Measurements from ENCODE around the gene UBN1.
"Not testable (repeated sequence)": the region's sequence is repeated elsewhere in the genome, so short reads cannot be mapped to it uniquely, and the experiment has no call there.

UBN1 gene

DNA sequence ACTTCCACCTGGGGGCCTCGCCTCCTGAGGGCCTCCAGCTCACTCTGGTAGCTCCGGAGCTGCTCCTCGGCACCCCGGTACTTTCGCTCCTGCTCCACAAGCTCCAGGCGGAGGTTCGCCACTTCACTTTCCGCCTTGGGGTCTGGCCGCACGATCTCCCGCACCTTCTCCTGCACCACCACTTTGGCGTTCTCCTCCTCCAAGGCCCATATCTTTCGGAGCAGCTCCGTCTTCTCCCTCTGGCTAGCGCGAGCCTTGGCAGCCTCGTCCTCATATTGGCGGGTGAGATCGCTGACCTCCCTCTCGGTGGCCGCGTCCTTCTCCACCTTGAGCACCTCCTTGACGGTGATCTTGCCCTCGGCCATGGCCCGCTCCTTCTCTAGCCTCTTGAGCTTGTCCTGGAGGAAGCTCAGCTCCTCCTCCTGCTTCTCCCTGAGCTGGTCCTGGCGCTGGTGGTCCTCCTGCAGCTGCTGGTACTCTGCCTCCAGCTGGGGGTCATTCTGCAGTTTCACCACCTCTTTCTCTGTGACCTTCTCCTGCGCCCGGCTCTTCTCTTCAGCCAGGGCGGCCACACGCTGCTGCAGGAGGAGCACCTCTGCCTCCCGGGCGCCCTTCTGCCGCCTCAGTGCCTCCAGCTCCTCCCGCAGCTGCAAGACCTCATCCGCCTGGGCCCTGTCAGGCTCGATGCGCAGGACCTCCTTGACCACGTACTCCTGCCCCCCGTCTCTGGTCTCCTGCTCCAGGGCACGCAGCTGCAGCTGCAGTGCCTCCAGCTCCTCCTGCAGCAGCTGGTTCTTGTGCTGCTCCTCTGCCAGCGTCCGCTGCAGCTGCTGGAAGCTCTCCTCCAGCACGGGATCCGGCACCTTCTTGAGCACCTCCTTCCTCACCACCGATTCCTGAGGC is 37.9 kb downstream of the UBN1 start:
- no peak for DNase-seq (ENCODE audit: low spot score)

DNA sequence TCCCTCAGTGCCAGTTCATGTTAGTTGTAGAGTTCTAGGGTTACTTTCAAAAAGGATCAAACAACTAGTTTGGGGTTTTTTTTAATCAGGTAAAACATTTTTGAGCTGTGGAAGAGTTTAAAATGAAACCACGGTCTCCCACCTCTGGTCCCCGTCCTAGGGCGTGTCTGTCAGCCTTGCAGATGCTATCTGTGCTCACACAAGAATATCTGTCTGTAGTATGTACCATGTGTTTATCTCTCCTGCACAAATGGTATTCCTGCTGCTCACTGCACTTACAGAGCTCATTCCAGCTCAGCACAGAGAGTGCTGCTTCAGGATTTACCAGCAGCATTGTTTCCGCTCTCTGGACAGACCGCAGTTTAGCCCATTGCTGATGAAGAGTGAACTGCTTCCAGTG is 38.9 kb downstream of the UBN1 start:
- DNase-seq (ENCODE audit: low spot score): no peak

DNA sequence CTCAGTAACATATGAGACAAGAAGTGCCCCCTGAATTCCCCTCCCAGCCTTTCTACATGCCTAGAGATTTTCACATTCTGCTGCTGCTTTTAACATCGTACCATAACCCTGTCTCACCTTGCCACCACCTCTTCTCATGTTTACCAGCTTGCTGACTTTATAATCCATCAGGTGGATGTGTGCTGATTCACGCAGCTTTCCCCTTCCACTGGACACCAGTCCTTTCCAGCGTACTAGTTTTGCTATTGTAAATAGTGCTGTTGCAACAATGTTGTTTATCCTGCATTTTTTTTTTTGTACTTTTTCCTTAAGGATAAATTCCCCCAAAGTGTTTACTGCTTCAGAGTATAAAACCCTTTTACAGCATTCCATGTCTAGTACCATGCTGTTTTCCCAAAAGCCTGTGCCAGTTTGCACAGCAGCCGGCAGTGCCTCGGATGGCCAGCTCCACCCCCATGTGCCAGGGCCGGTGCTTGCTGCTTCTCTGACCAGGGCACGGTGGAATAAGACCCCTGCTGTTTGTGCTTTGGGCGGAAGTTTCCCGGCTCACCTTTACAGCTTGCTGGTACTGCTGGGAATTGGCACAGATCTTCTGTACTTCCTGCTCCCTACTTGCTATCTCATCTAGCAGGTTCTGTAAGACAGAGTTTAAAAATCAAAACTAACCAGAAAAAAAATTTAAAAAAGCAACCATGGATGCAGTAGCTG is 41.3 kb downstream of the UBN1 start:
- DNase-seq (ENCODE audit: low spot score): no peak

DNA sequence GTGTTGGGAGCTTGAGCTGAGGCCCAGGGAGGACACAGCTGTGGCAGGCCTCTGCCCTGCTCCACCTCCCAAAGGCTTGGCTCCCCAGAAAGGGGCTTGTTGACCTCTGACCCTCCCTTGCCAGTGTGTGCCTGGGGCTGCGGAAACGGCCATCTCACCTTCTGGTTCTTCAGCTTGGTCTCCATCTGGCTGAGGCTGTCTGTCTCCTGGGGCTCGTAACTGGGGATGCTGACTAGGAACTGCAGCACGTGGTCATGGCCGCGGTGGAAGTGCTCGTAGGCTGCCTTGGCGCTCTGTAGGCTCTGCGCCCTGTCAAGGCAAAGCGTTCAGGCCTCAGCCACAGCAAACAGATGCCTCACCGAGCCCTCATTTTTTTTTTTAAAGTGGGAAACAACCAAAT is 42.7 kb downstream of the UBN1 start:
- no peak for DNase-seq (ENCODE audit: low spot score)

DNA sequence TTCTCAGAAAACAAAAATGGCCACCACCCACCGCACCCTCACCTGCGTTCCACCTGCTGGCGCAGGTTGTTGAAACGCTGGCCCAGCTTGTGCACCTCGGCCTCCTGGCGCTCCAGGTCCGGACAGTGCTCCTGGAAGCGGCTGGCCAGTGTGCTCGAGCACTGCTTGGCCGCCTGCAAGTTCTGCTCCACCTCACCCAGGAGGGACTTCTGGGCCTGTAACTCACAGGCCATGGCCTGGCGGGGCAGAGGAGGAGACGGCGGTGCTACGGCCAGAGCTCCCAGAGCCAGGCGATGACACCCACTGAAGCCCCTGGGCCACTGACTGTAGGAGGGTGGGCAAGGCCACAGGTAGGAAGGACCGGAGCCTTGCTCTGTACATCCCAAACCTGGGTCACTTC is 43.4 kb downstream of the UBN1 start:
- no peak for DNase-seq (ENCODE audit: low spot score)

DNA sequence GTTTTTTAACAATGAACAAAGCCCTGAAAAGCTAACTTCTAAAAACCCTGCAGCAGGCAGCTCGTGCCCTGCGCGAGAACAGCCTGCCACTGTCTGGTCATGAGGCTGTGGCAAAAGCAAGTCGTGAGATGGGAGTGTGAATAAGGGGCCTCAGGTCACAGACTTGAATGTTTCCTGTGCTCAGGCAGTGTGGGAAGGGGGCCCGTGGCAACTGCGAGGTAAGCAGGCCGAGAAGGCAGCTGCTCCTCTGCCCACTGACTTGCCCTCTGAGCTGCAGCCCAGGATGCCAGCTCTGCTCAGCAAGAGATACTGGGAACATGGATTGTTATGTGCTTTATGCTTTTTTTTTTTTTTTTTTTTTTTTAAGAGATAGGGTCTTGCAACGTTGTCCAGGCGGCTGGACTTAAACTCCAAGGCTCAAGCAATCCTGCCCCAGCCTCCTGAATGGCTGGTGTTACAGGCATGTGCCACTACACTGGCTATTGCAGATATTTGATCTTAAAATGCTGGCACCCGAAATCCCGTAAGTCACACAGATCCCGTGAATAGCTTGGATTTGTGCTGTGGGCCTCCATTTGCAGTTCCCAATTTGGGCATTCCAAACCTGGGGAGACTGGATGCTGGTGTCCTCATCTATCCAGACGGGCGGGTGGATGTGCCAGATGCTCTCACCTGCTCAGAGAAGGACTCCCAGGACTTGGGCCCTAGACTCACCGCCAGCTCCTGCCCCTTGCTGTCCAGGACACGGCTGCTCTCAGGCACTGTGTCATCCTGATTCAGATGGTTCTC is 44.0 kb downstream of the UBN1 start:
- DNase-seq (ENCODE audit: low spot score): no peak

DNA sequence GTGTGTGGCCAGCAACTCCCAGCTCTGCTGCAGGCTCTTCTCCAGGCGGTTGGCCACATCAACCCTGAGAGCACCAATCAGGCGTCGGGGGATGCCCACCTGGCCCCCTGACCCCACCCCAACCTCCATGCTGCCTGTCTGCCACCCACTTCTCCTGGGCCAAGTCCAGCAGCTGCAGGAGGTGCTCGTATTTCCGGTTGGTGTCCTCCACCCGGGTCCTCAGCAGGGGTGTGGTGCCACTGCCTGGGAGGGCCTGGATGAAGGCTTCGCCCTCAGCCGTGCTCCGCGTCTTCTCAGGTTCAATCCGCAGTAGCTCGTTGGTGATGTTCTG is 44.6 kb downstream of the UBN1 start:
- DNase-seq (ENCODE audit: low spot score): no peak

DNA sequence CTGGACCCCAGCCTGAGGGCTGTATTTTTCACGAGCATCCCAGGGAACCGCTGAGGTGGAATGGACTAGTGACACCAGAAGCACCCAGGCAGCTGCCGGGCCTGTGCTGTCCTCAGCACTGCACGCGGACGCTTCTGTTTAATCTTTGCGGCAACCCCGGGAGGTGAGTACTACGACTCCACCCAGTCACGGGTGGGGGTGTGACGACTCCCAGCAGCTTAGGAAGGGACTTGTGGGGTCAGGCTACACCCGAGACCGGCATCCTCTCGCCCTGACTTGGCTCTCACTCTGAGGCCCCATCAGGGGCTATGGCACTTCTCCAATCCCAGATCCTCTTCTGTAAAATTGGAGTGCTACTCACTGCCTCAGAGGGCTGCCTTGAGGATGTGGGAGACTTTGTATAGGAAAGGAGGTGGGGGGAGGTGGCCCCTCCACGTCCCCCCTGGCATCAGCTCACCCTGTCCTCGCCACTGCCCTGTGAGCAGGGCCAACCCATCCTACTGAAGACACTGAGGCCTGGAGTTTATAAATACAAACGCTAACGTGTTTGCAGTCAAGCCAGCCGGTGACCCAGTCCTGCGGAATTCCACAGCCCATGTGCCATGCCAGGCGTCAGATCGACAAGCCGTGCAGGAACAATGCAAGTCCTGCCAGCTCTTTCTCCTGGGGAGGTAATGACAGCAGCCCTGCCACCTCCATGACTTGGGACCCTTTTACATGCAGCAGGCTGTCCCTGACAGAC is 45.3 kb downstream of the UBN1 start:
- no peak for DNase-seq (ENCODE audit: low spot score)

DNA sequence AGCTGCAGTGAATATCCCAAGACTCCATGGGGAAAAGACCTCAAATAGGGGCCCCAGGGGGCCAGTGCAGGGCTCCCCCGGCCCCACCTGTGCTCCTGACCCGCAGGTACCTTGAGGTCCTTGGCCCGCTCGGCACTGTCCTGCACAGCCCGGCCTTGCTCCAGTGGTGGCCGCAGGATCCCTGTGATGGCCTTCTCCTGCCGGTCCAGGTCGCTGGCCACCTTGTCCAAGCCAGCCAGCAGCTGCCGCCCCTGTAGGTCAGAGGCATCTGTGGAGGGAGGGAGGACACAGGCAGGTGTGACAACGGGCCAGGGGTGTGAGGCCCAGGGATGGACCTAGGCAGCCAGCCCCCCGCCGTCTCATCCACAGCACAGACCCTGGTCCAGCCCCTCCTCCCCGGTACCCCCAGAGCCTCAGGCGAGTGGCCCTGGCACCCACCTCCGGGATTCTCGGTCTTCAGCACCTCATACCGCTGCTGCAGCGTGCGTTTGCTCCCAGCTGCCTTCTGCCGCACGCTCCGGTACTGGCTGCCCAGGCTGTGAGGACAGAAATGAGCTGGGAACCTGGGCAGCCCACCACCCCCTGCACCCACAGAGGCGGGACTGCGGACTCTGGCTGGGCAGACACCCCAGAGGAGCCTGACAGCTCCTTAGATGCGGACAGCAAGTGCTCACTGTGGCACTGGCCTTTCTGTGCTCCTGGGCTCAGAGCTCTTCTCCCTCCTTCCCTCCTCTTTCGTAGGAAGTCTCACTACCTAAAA is 46.0 kb downstream of the UBN1 start:
- DNase-seq (ENCODE audit: low spot score): no peak

DNA sequence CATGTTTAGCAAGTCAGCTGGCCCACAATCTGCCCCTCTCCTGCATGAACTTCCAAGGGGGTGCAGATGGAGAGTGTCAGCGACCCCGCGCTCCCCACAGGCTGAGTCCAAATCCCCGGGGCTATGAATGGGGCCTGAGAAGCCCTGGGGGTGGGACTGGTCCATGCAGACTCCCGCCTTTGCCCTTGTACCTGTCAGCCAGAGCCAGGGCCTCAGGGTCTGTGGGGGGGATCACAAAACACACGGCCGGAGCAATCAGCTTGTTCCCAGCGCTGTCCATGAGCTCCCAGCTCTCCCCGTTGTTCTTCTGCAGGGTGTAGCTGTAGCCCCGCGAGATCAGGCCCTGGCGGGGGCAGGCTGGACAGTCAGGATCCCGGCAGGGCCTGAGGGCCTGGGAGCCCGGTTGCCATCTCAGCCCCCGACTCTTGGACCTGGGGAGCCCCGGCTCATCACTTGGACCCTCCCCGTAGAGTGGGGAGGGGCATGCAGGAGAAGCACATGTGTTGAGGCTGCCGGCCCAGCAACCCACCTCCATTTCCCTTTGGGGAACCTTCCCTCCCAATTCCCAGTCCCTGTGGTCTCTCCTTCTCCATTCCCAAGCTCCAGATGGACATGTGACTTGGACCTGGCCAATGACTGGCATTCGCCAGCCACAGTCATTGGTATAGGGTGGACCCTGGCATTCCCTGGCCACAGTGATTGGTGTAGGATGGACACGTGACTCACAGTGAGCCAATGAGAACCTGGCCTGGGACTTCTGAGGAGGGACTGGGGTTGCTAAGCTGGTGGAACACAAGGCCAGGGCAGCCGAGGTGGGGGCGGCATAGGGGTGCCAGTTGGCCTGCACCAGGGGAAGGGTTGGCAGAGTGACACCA is 47.2 kb downstream of the UBN1 start:
- no peak for DNase-seq (ENCODE audit: low spot score)

DNA sequence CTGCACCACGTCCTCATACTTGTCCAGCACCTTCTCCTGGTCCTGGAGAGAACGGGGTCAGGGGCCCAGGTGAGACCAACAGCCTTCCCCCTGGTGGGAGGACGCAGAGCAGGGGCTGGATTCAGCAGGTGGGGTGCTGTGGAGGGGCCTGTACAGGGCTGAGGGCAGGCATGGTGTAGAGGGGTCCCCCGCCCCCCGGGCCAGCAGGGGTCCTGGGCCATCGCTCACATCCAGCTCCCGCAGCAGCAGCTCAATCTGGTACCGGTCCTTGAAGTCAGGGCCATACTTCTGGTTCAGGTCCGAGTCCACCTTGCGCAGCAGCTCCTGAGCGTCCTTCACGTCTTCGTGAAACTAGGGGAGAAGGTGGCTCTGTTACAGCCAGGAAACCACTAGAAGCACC is 48.1 kb downstream of the UBN1 start:
- DNase-seq (ENCODE audit: low spot score): no peak

DNA sequence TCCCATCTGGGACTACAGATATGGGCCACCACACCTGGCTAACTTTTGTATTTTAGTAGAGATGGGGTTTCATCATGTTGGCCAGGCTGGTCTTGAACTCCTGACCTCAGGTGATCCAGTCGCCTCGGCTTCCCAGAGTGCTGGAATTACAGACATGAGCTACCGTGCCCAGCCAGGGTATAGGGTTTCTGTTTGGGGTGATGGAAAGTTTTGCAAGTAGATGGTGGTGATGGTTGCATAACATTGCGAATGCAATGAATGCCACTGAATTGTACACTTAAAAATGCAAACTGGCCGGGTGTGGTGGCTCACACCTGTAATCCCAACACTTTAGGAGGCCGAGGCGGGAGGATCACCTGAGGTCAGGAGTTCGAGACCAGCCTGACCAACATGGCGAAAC is 49.5 kb downstream of the UBN1 start:
- not testable (repeated sequence) for DNase-seq (ENCODE audit: low spot score)

DNA sequence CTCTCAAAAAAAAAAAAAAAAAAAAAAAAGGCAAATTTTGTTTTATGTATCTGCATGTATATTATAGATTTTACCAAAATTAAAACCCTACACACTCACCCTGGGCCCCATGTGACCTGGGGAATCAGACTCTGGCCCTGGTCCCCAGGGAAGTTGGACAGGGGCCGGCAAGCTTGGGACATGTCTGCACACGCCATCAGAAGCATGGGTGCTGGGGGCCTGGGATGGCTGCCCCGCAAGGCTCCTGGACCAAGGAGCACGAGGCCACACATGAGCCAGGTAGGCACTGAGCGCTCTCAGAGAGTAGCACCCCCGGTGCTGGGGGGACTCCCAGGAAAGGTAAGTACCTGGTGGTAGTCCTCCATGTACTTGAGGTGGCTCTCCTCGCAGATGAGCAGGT is 50.0 kb downstream of the UBN1 start:
- DNase-seq (ENCODE audit: low spot score): no peak

DNA sequence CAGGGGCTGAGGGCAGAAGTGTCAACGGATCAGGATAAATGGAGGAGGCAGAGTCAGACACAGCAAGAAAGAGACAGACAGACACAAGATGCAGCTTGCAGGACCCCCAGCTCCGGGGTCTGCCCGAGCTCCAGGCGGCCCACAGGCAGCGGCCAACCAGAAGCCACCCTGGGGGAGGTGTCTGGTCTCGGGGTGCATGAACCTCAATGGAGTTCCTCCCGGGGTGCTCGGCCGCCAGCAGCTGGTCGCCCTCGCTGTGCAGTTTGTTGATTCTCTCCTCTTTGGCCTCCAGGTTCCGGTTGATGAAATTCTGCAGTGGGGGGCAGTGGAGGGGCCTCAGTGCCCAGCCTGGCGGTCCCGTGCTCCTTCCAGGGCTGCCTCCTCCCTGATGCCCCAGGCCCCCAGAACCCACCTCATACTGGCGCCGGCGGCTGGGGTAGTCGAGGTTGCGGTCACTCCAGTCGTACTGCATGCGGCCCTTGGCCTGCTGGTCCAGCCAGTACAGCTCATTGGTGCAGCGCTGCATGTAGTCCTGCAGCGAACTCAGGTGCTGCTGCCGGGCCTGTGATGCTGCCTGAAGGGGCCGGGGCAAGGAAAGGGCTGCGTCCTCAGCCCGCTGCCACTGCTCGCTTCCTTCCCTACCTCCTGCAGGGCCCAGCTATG is 51.7 kb downstream of the UBN1 start:
- no peak for DNase-seq (ENCODE audit: low spot score)

DNA sequence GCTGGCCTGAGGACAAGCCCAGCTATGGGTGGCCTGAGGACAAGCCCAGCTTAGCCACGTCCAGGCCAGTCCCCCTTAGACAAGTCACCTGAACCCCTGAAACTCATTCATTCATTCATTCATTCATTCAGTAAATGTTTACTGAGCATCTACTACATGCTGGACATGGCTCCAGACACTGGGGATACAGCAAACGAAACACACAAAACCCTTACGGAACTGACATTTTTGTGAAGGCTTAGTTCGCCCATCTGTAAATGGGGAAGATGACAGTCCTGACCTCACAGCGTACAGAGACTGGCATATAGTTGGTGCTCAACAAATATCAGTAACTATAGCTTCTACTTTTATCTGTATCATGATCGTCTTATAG is 52.2 kb downstream of the UBN1 start:
- no peak for DNase-seq (ENCODE audit: low spot score)

DNA sequence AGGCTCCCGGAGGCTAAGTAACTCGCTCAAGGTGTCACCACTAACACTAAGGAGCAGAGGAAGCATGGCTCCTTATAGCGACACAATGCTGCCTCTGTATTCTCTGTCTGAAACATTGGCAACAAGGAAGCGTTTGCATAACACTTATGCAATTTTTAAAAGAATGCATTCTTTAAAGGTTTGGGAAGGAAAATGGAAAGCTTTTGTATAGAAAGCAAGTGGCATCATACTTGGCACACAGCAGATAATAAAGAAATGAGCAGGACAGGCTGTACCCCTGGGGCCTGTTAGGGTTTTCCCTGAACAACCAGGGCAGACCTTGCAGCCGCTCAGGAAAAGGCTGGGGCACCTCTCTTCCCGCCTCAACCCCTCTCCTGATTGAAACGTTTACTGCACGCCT is 52.8 kb downstream of the UBN1 start:
- no peak for DNase-seq (ENCODE audit: low spot score)

DNA sequence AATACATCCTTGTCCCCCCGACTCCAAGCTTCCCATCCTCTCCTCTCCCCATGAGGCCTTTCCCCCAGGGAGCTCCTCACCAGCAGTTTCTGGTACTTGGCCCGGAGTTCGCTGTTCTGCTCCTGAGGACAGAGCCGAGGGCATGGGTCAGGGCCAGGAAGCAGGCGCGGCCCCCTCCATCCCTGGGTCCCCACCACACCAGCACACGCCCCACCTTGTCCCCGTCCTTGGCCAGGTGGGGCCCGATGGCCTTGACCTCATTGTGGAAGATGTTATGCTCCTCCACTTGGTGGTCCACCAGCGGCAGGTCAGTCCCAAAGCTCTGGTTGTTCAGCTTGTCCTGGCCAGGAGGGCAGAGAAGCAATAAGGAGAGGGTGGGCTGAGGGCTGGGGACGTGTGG is 53.5 kb downstream of the UBN1 start:
- no peak for DNase-seq (ENCODE audit: low spot score)

DNA sequence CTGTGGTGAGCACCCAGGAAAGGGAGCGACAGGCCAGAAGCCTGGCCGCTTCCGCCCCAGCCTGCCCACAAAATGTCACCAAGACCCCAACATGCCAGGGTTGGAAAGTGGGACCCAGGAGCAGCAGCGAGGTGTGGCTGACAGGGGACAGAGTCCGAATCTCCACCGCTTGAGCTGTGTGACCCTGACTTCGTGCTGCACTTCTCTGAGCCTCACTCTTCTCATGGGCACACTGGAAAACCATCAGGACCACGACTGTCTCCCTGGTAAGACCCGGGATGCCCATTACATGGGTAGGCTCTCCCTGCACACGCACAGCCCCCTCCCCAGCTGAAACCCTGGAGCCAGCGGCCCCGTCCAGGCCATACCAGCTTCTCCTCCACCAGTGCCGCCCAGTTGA is 54.8 kb downstream of the UBN1 start:
- DNase-seq (ENCODE audit: low spot score): no peak

DNA sequence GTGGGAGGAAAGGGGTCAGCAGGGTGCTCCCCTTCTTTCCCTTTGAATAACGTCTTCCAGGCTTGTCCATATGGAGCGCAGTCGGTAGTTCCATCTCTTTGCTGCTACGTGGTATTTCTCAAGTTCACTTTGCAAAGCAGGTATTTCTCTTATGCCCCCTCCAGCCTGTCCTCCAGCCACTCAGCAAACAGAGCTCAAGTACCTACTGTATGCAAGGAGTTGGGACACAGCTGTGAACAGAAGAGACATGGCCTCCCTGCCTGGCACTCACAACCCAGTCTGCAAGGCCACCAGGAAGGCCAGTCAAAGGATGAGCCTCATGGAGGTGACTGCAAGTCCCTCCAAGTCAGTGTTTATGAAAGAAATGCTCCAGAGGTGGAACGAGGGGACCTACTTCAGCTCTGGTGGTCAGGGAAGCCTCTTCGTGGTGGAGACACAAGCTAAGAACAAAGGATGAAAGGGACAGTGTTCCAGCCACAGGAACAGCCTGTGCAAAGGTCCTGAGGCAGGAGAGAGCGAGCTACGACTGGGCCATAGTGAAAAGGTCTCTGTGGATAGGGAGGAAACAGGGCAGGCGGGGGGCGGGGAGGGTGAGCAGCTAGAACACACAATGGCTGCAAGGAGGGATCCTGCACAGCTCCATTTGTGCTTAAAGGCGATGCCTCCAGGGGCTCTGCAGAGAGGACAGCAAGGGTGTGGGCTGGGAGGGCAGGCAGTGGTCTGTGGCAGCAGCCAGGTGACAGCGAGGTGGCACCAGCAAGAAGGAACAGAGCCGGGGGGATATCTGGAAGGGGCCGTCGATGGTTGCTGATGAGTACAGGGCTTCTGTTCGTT is 57.0 kb downstream of the UBN1 start:
- no peak for DNase-seq (ENCODE audit: low spot score)
